Duodenal mucosa (tissue), 2 donors: Measurements from ENCODE around the gene KIF26B.
"Not testable (repeated sequence)": the region's sequence is repeated elsewhere in the genome, so short reads cannot be mapped to it uniquely, and the experiment has no call there.

Source experiments
- H3K27ac ChIP-seq: one replicate; pipeline ENCODE4 v1.7.0; 2013; ENCODE audit warnings: low read depth, low read length
- H3K27me3 ChIP-seq, 2 donors: one replicate each; pipeline ENCODE4 v1.7.0; 2013; ENCODE audit warnings: low read length in 2 of 2, control low read depth in 1 of 2; ENCODE audit not compliant: insufficient read depth in 2 of 2, control insufficient read depth in 1 of 2
- H3K36me3 ChIP-seq, 2 donors: one replicate each; pipeline ENCODE4 v1.7.0; 2013; ENCODE audit warnings: low read length in 2 of 2, control low read depth in 1 of 2; ENCODE audit not compliant: insufficient read depth in 2 of 2, control insufficient read depth in 1 of 2
- H3K4me1 ChIP-seq, 2 donors: one replicate each; pipeline ENCODE4 v1.7.0; 2013; ENCODE audit warnings: low read length in 2 of 2, control low read depth in 1 of 2; ENCODE audit not compliant: insufficient read depth in 2 of 2, control insufficient read depth in 1 of 2
- H3K4me3 ChIP-seq, 2 donors: one replicate each; pipeline ENCODE4 v1.7.0; 2013; ENCODE audit warnings: low read length in 2 of 2, low read depth in 1 of 2
- H3K9ac ChIP-seq, 2 donors: one replicate each; pipeline ENCODE4 v1.7.0; 2013; ENCODE audit warnings: low read length in 2 of 2, low read depth in 1 of 2
- H3K9me3 ChIP-seq, 2 donors: one replicate each; pipeline ENCODE4 v1.7.0; 2013; ENCODE audit warnings: low read length in 2 of 2, control low read depth in 1 of 2; ENCODE audit not compliant: control insufficient read depth in 1 of 2

The KIF26B gene

DNA sequence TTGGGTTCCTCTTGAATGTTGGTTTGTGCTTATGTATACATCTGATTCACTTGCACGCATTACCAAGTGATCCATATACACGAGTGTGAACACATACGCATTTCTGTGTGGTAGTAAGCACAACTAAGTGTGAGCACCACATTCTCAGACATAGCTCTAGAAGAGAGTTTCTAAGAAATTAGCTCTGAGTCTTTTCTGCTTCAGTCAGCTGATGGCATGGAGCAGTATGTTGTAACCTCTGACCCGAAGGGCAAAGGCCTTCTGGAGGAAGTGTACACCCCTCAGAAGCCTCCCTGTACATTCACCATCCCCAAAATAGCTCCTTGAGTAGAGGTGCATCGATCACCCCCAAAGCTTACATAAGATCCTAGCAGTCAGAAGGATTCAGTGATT is 183.7 kb downstream of the KIF26B start:
- Histone ChIP-seq H3K4me3 (no peak overlapping the region), H3K9ac (no peak overlapping the region), H3K4me1 (no peaks in the 10 kb centered on the region), H3K27me3 (no peaks in the 10 kb centered on the region), H3K27ac (no peak overlapping the region), H3K9me3 (no peaks in the 10 kb centered on the region), H3K36me3 (no peaks in the 10 kb centered on the region)

DNA sequence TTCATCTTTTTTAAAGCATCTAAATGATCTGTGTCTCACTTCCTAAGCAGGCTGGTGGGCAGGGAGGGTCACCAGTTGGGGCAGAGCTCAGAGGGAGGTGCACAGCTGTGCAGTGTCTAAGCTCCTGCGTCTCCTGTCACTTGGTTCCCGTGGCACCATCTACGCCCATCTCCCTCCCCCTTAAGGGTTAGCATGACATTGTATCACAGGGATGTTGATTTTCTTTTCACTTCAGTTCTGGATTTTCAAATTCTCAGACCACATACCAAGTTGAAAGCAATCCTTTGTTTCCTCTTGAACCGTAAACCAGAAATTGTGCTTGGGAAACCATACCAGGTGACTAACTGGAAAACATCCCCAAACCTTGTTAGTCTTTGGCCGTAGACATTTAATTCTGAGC is 187.0 kb downstream of the KIF26B start:
- Histone ChIP-seq H3K4me3 (no peak overlapping the region), H3K27me3 (no peaks in the 10 kb centered on the region), H3K27ac (no peak overlapping the region), H3K9me3 (no peaks in the 10 kb centered on the region), H3K4me1 (no peaks in the 10 kb centered on the region), H3K9ac (no peak overlapping the region), H3K36me3 (no peaks in the 10 kb centered on the region)

DNA sequence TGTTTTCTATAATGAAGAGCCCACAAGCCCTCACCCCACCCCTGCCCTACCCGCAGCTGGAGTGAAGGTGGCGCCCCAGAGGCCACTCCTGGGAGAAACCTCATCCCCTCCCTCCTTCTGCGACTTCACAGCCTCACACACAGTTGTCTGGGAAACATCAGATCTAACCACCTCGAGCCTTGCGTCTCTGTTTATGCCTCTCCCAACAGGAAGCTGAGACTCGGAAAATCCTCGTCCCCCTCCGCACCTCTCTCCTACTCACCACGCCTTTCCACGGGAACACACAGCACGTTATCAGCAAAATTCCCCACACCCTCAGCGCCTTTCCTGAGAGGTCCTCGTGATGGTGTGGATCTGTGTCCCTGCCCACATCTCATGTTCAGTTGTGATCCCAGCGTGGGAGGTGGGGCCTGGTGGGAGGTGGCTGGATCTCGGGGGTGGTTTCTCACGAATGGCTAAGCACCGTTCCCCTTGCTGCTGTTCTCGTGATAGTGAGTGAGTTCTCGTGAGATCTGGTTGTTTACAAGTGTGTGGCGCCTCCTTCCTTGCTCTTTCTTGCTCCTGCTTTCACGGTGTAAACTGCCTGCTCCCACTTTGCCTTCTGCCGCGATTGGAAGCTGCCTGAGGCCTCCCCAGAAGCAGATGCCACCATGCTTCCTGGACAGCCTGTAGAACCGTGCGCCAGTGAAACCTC is 190.6 kb downstream of the KIF26B start:
- H3K4me1 ChIP-seq = no peaks in the 10 kb centered on the region
- no peaks in the 10 kb centered on the region for H3K27me3 ChIP-seq
- H3K4me3 ChIP-seq = no peak overlapping the region

DNA sequence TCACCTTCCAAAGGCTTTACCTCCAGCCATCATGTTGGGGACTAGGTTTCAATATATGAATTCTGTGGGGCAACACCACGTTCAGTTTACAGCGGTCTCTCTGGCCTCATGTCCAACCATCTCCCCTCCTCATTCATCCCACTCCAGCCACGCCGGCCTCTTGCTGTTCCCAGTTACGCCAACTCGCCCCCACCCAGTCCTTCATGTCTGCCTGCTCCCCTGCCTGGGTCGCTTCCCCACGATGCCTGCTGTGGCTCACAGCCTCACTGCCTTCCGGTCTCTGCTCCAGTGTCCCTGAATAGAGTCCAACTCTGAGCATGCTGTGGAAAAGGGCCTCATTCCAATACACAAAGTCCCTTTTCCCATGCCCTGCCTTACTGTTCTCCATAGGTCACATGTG is 193.8 kb downstream of the KIF26B start:
- no peaks in the 10 kb centered on the region for H3K9me3 ChIP-seq
- H3K36me3 ChIP-seq = no peaks in the 10 kb centered on the region
- no peak overlapping the region for H3K27ac ChIP-seq
- H3K27me3 ChIP-seq = no peaks in the 10 kb centered on the region
- H3K9ac ChIP-seq = no peak overlapping the region
- no peaks in the 10 kb centered on the region for H3K4me1 ChIP-seq
- H3K4me3 ChIP-seq = no peak overlapping the region

More for the DNA sequence above, 190.6 kb downstream of the KIF26B start:
- Histone ChIP-seq H3K9ac (no peak overlapping the region), H3K9me3 (no peaks in the 10 kb centered on the region), H3K27ac (no peak overlapping the region), H3K36me3 (no peaks in the 10 kb centered on the region)

DNA sequence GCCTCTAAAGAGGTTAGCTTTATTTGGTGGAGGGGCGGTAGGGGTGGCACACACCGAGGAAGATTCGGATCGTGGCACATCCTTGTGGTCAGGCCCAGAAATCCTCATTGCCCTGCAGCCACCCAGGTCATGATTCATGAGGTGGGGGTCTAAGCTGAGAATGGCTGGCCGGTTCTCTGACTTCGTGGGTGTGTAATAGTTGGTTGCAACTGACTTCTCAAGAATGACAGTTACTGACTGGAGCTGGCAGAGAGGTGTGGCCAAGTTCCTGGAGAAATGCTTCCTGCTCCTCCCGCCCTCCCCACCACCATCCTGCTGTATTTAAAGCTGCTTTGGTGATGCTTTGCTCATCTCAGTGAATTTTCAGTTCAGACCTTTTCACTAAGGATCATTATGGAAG is 198.6 kb downstream of the KIF26B start:
- Histone ChIP-seq H3K9me3 (no peaks in the 10 kb centered on the region), H3K4me1 (no peaks in the 10 kb centered on the region), H3K27ac (no peak overlapping the region), H3K9ac (no peak overlapping the region), H3K27me3 (no peaks in the 10 kb centered on the region), H3K36me3 (no peaks in the 10 kb centered on the region), H3K4me3 (no peak overlapping the region)

DNA sequence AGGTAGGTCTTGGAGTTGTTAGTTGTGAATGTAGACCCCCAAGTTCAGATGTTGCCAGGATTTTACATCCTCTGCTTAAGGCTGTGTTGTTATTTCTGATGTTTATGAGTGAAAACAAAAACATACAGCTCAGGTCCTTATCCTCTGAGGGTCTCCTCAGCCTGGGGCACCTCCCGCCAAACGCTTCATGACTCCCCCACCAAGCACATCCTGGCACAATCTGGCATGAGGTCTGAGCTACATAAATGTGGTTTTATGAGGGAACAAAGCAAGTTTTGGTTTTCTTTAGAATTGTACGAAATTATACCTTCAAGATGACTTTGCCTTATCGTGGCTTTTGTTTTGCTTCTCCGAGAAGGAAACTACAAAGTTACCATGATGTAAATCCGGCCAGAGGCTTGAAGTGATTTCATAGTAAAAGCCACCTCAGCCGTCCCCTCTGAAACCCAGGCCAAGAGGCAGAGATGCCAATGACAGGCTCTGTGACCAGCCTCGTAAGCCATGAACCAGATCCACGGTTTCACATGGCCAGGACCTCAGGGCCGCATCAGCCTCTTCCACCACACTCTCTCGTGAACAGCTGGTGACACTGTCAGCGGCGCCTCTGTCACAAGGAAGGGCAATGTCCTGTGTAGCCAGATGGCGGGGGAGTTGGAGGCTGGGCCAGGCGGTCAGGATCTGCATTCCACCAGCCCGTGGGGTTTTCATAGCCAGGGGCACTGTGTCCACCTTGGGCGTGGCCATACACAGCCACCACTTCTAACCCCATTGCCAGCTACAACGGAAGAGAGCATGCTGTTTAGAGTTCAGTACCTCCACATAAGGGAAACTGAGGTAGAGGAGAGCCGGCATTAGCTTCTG is 199.4 kb downstream of the KIF26B start:
- H3K36me3 ChIP-seq = no peaks in the 10 kb centered on the region
- H3K9ac ChIP-seq = no peak overlapping the region
- no peaks in the 10 kb centered on the region for H3K9me3 ChIP-seq
- no peaks in the 10 kb centered on the region for H3K4me1 ChIP-seq
- H3K4me3 ChIP-seq = no peak overlapping the region
- no peaks in the 10 kb centered on the region for H3K27me3 ChIP-seq
- H3K27ac ChIP-seq = no peak overlapping the region

DNA sequence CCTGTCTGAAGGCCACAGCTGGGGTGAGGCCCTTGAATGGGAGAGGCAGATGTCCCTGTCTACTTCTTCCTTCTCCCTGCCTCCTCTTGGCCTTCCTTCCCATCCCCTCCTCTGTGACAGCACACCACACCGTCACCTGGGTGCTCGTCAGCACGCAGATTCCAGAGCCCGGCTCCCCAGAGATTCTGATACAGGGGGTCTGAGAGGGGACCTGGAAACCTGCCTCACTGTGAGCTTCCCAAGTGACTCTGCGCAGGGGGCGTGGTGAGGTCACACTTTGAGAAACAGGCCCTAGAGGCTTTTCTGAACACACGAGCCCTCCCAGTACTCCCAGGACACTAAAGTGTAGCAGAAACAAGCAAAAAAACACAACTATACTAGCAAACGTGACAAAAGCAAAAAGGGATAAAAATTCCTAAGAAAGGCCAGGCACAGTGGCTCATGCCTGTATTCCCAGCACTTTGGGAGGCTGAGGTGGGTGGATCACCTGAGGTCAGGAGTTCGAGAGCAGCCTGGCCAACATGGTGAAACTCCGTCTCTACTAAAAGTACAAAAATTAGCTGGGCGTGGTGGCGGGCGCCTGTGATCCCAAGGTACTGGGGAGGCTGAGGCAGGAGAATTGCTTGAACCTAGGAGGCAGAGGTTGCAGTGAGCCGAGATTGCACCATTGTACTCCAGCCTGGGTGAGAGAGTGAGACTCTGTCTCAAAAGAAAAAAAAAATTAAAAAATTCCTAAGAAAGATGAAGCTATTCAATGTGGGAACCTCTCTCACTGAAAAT is 201.3 kb downstream of the KIF26B start:
- not testable (repeated sequence) for H3K27ac ChIP-seq, H3K4me1 ChIP-seq, H3K9me3 ChIP-seq, H3K4me3 ChIP-seq, H3K27me3 ChIP-seq, H3K9ac ChIP-seq, H3K36me3 ChIP-seq

DNA sequence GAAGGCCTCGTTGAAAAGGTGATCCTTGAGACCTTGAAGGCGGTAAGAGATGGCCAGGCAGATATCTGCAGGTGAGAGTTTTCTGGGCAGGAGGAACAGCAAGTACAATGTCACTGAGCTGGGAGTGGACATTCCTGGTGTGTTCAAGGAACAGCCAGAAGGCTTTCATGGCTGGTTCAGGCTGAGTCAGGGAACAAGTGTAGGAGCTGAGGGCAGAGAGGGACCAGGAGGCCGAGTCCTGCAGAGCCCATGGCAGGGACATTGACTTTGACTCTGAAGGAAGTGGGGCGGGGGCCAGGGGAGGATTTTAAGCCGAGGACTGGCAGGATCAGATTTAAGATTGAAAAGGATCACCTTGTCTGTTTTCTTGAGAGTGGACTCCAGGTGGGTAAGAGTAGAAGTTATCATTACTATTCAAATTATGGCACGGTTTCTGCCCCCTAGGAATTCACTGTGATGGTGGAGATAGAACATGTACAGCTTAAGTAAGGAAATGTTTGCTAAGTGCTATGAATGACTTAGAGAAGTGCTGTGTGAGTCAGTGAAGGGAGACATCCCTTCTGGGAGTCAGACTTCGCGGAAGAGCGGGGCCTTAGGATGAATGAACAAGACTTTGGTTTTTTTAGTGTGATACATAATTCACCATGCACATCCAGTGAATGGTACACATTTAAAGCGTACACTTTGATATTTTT is 202.3 kb downstream of the KIF26B start:
- H3K9me3 ChIP-seq = no peaks in the 10 kb centered on the region
- no peak overlapping the region for H3K9ac ChIP-seq
- no peaks in the 10 kb centered on the region for H3K4me1 ChIP-seq
- H3K27me3 ChIP-seq = no peaks in the 10 kb centered on the region
- H3K36me3 ChIP-seq = no peaks in the 10 kb centered on the region
- H3K27ac ChIP-seq = no peak overlapping the region
- H3K4me3 ChIP-seq = no peak overlapping the region

DNA sequence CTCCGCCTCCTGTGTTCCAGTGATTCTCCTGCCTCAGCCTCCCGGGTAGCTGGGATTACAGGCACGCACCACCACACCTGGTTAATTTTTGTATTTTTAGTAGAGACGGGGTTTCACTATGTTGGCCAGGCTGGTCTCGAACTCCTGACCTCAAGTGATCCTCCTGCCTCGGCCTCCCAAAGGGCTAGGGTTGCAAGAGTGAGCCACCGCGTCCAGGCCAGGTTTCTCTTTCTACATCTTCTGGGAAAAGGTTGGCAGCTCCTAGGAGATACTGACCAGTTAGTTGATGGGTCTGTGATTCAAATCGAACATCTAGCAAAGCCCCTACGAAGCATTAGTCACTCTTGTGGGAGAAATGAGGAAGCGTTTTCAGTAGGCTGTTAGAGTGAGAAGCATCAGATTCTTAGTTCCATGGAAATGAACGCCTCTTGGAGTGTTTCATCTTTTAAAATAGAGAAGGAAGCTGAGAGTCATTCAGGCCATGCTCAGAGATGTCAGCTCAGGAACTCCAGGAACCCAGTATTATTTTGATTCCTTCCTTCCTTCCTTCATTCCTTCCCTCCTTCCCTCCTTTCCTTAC is 204.4 kb downstream of the KIF26B start:
- not testable (repeated sequence) for H3K4me1 ChIP-seq, H3K27ac ChIP-seq, H3K9me3 ChIP-seq, H3K4me3 ChIP-seq, H3K9ac ChIP-seq, H3K27me3 ChIP-seq, H3K36me3 ChIP-seq
